ENCODE data around the gene EFL1. TPM values are rescaled to one million over a fixed set of nuclear protein-coding genes. Genes with fewer than 3 reads are reported as not detected.
A peak's percentile ranks its signal among the peaks of the same experiment; 100 is the strongest.

Gene EFL1
- total and polyA plus RNA-seq, 2 of the 8 experiments (the other 6 are each of a cell fraction or from before 2014, with no cell fraction given) = 10.8 to 31.5 TPM

DNA sequence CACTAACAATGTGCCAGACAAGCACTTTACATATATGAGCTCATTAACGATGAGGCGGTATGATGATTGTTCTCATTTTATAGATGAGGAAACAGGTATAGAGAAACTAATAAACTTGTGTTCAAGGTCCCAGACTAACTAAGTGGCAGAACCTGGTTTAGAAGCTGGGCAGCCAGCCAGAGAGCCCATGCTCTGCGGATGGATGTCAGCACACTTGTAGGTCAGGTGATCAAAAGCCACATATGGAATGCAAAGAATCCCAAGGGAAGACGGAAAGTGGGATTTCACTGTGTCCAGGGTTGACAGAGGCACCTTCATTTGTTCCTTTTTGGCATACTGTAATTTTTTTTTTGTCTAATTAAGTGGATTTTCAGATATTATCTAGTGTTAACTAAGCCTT lies 103.7 kb downstream of the EFL1 start:
- H3K27ac ChIP-seq (ENCODE audit: low read depth, low read length) = no peak overlapping the region
- no peak overlapping the region for H2BK15ac ChIP-seq (ENCODE audit: low read length)
- H4K8ac ChIP-seq (ENCODE audit: extremely low read depth, insufficient read depth, low read length) = no peak overlapping the region
- H3K4me2 ChIP-seq (ENCODE audit: insufficient read depth in 1 of 2, low read depth in 2 of 2, low read length in 2 of 2) = no peak overlapping the region
- no peak overlapping the region for H2BK20ac ChIP-seq (ENCODE audit: low read length)
- no peak overlapping the region for H2BK5ac ChIP-seq (ENCODE audit: low read depth, low read length)
- WGBS, 2 experiments (ENCODE audit: extremely low coverage in 1 of 2, insufficient coverage in 1 of 2, insufficient read length in 1 of 2, insufficient replicate concordance in 2 of 2, low coverage in 1 of 2, low lambda C conversion rate in 2 of 2, missing lambda C conversion rate in 1 of 2) = 97% methylated on average over 4 of the region's 4 CpGs; no CpG with 5 or more reads in 1 of the 2 experiments
- no peak overlapping the region for H3K18ac ChIP-seq (ENCODE audit: extremely low read depth, low read length)
- H2AK5ac ChIP-seq (ENCODE audit: low read depth, low read length) = no peak overlapping the region
- H3K23ac ChIP-seq (ENCODE audit: insufficient read length) = no peak overlapping the region
- H3K14ac ChIP-seq (ENCODE audit: insufficient read length) = no peak overlapping the region
- H2AFZ ChIP-seq (ENCODE audit: low read length) = no peak overlapping the region
- no peak for DNase-seq (ENCODE audit: low read depth in 1 of 2, low spot score in 2 of 2)
- no peaks in the 10 kb centered on the region for H3K23me2 ChIP-seq (ENCODE audit: low read depth, low read length)
- no peak overlapping the region for H3K56ac ChIP-seq (replicated peaks; ENCODE audit: insufficient read length, low read depth, low read length)
- H3K79me1 ChIP-seq (ENCODE audit: low read depth, low read length) = no peaks in the 10 kb centered on the region
- no peak overlapping the region for H3K9ac ChIP-seq (replicated peaks in 1 of 4; ENCODE audit: extremely low read depth in 1 of 4, low read depth in 3 of 4, low read length in 3 of 4)
- H2BK12ac ChIP-seq (ENCODE audit: low read depth, low read length) = no peak overlapping the region
- FAIRE-seq = no peak
- H3K27me3 ChIP-seq (replicated peaks in 1 of 4; ENCODE audit: control insufficient read depth in 3 of 4, extremely low read depth in 1 of 4, insufficient read depth in 3 of 4, low read length in 3 of 4) = no peaks in the 10 kb centered on the region
- H3K36me3 ChIP-seq (ENCODE audit: control insufficient read depth in 2 of 4, insufficient read depth in 4 of 4, low read length in 3 of 4) = peaks cover 3 to 12% (median 6%) of the 10 kb centered on the region in 4 experiments; a peak in 5 of 8 replicates
- no peak overlapping the region for H2BK120ac ChIP-seq (replicated peaks; ENCODE audit: low read depth, low read length)
- no peak overlapping the region for H4K5ac ChIP-seq (ENCODE audit: insufficient read length, low read depth, low read length)
- no peaks in the 10 kb centered on the region for H3K4me1 ChIP-seq (replicated peaks in 1 of 4; ENCODE audit: control insufficient read depth in 3 of 4, insufficient read depth in 4 of 4, low read length in 3 of 4)
- TF ChIP-seq CEBPB (IDR thresholded peaks at IDR 0.05; ENCODE audit: low read depth, low read length) = no peak
- TF ChIP-seq TEAD4 (IDR thresholded peaks at IDR 0.05; ENCODE audit: low read depth, low read length) = 0 out of 2 replicates have a peak, but pooled peaks have one; percentile 4
- POLR2A ChIA-PET (ENCODE audit: partially characterized antibody) = interaction anchor here (0.7 to 0.9 kb wide), 2 partner anchors 26 to 112 kb away, joined by 3 to 6 read pairs; no protein-coding TSS in a partner anchor
- H4K20me1 ChIP-seq (replicated peaks in 1 of 2; ENCODE audit: control insufficient read depth in 1 of 2, insufficient read depth in 2 of 2, low read length in 2 of 2) = no peaks in the 10 kb centered on the region
- no peak overlapping the region for H4K91ac ChIP-seq (replicated peaks; ENCODE audit: insufficient read length, low read length)
- CTCF ChIA-PET (ENCODE audit: partially characterized antibody) = interaction anchor here (1.6 to 1.8 kb wide), 3 partner anchors 18 to 103 kb away, joined by 3 to 6 read pairs (median 4); no protein-coding TSS in a partner anchor
- H3K9me3 ChIP-seq (ENCODE audit: insufficient read depth in 2 of 2, low read depth in 1 of 2, low read length in 1 of 2) = no peaks in the 10 kb centered on the region
- no peak overlapping the region for H3K4me3 ChIP-seq (ENCODE audit: extremely low read depth in 1 of 4, insufficient read depth in 2 of 4, low read depth in 3 of 4, low read length in 4 of 4)
- H3K4ac ChIP-seq (replicated peaks; ENCODE audit: insufficient read length, low read depth, low read length) = no peak overlapping the region
- no peaks in the 10 kb centered on the region for H3K79me2 ChIP-seq (ENCODE audit: control insufficient read depth in 1 of 2, insufficient read depth in 2 of 2, low read length in 2 of 2)
